ENCODE data around the gene TMEM50B. TPM values are rescaled to one million over a fixed set of nuclear protein-coding genes. Genes with fewer than 3 reads are reported as not detected.

Gene TMEM50B
- total and polyA plus RNA-seq, 4 donors, result 30.3 to 128 (median 41.5) TPM

- WGBS, 2 donors, result 89 to 95% methylated on average over 5 of the region's 5 CpGs
- intact Hi-C loops (cut with DNase I), result no loop called here
Observed at GRCh38 chr21:33487996-33488395, 8.2 kb upstream of the TMEM50B start.

GRCh38 chr21:33481314-33481943 is 1.7 kb upstream of the TMEM50B start:
- ATAC-seq (ENCODE audit: low FRiP score) (no peak), DNase-seq (no peak)
- WGBS, 2 donors, result 87 to 88% methylated on average over 9 of the region's 9 CpGs
- H3K9me3 ChIP-seq (ENCODE audit: control insufficient read depth, low read length), result no peaks in the 10 kb centered on the region
- no peak overlapping the region for H3K27ac ChIP-seq (ENCODE audit: low read depth in 1 of 2, low read length in 2 of 2)
- H3K4me3 ChIP-seq (ENCODE audit: low read length in 2 of 2), result no peak overlapping the region
- H3K27me3 ChIP-seq (ENCODE audit: control insufficient read depth in 1 of 2, insufficient read depth in 2 of 2, low read length in 1 of 2), result no peaks in the 10 kb centered on the region
- no peaks in the 10 kb centered on the region for H3K36me3 ChIP-seq (ENCODE audit: control insufficient read depth in 1 of 2, insufficient read depth in 2 of 2, low read length in 1 of 2)
- H3K4me1 ChIP-seq (ENCODE audit: control insufficient read depth in 1 of 2, insufficient read depth in 2 of 2, low read length in 2 of 2), result no peaks in the 10 kb centered on the region
- intact Hi-C loops (cut with DNase I), result no loop called here

More at GRCh38 chr21:33487996-33488395, 8.2 kb upstream of the TMEM50B start:
- Histone ChIP-seq H3K4me3 (ENCODE audit: low read length in 2 of 2) (no peak overlapping the region), H3K36me3 (ENCODE audit: control insufficient read depth in 1 of 2, insufficient read depth in 2 of 2, low read length in 1 of 2) (peaks cover 0 to 4% of the 10 kb centered on the region in 2 donors), H3K4me1 (ENCODE audit: control insufficient read depth in 1 of 2, insufficient read depth in 2 of 2, low read length in 2 of 2) (no peaks in the 10 kb centered on the region), H3K27ac (ENCODE audit: low read depth in 1 of 2, low read length in 2 of 2) (no peak overlapping the region), H3K9me3 (ENCODE audit: control insufficient read depth, low read length) (no peaks in the 10 kb centered on the region), H3K27me3 (ENCODE audit: control insufficient read depth in 1 of 2, insufficient read depth in 2 of 2, low read length in 1 of 2) (no peaks in the 10 kb centered on the region)
- no peak for ATAC-seq (ENCODE audit: low FRiP score)
- DNase-seq, result no peak

- no peaks in the 10 kb centered on the region for H3K9me3 ChIP-seq (ENCODE audit: control insufficient read depth, low read length)
- H3K36me3 ChIP-seq (ENCODE audit: control insufficient read depth in 1 of 2, insufficient read depth in 2 of 2, low read length in 1 of 2), result no peaks in the 10 kb centered on the region
- intact Hi-C loops (cut with DNase I), result no loop called here
- no peaks in the 10 kb centered on the region for H3K4me1 ChIP-seq (ENCODE audit: control insufficient read depth in 1 of 2, insufficient read depth in 2 of 2, low read length in 2 of 2)
- H3K4me3 ChIP-seq (ENCODE audit: low read length in 2 of 2), result peak overlapping the region; percentile 58 to 65
- H3K27ac ChIP-seq (ENCODE audit: low read depth in 1 of 2, low read length in 2 of 2), result peak overlapping the region; percentile 31 to 76
- no peaks in the 10 kb centered on the region for H3K27me3 ChIP-seq (ENCODE audit: control insufficient read depth in 1 of 2, insufficient read depth in 2 of 2, low read length in 1 of 2)
- ATAC-seq (ENCODE audit: low FRiP score) (no peak), DNase-seq (no peak)
- 30% methylated on average over 17 of the region's 17 CpGs for WGBS, 2 donors
Observed at GRCh38 chr21:33480481-33481103, 818 bp upstream of the TMEM50B start.

- peak; percentile 31 for ATAC-seq (ENCODE audit: low FRiP score)
- peak overlapping the region; percentile 91 to 95 for H3K27ac ChIP-seq (ENCODE audit: low read depth in 1 of 2, low read length in 2 of 2)
- H3K4me1 ChIP-seq (ENCODE audit: control insufficient read depth in 1 of 2, insufficient read depth in 2 of 2, low read length in 2 of 2), result no peaks in the 10 kb centered on the region
- H3K36me3 ChIP-seq (ENCODE audit: control insufficient read depth in 1 of 2, insufficient read depth in 2 of 2, low read length in 1 of 2), result no peaks in the 10 kb centered on the region
- no peaks in the 10 kb centered on the region for H3K27me3 ChIP-seq (ENCODE audit: control insufficient read depth in 1 of 2, insufficient read depth in 2 of 2, low read length in 1 of 2)
- no peaks in the 10 kb centered on the region for H3K9me3 ChIP-seq (ENCODE audit: control insufficient read depth, low read length)
- WGBS, 2 donors, result 1% methylated on average over 58 to 68 of the region's 68 CpGs
- DNase-seq, result peak in 1 of 2 donors; percentile 56
- H3K4me3 ChIP-seq (ENCODE audit: low read length in 2 of 2), result peak overlapping the region; percentile 87 to 91
- intact Hi-C loops (cut with DNase I), result no loop called here
Observed at GRCh38 chr21:33478935-33479678, 667 bp downstream of the TMEM50B start.

GRCh38 chr21:33478182-33478581 is 1.6 kb downstream of the TMEM50B start:
- Histone ChIP-seq H3K4me3 (ENCODE audit: low read length in 2 of 2) (peak overlapping the region; percentile 87 to 91), H3K4me1 (ENCODE audit: control insufficient read depth in 1 of 2, insufficient read depth in 2 of 2, low read length in 2 of 2) (no peaks in the 10 kb centered on the region), H3K27ac (ENCODE audit: low read depth in 1 of 2, low read length in 2 of 2) (no peak overlapping the region), H3K27me3 (ENCODE audit: control insufficient read depth in 1 of 2, insufficient read depth in 2 of 2, low read length in 1 of 2) (no peaks in the 10 kb centered on the region), H3K36me3 (ENCODE audit: control insufficient read depth in 1 of 2, insufficient read depth in 2 of 2, low read length in 1 of 2) (no peaks in the 10 kb centered on the region), H3K9me3 (ENCODE audit: control insufficient read depth, low read length) (no peaks in the 10 kb centered on the region)
- intact Hi-C loops (cut with DNase I), result no loop called here
- ATAC-seq (ENCODE audit: low FRiP score), result no peak
- no peak for DNase-seq
- 60 to 61% methylated on average over 9 of the region's 9 CpGs for WGBS, 2 donors

DNA sequence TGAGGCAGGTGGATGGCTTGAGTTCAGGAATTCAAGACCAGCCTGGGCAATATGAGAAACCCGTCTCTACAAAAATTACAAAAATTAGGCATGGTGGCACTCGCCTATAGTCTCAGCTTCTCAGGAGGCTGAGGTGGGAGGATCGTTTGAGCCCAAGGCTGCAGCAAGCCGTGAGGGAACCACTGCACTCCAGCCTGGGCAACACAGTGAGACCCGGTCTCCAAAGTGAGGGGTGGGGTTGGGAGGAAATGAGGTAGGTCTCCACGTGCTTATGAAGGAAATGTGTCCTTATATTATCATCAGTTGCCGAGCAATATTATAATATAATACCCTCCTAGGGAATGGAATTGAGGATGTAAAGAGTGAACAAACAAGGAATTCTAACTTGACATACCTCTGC is 2.7 kb downstream of the TMEM50B start:
- no peaks in the 10 kb centered on the region for H3K9me3 ChIP-seq (ENCODE audit: control insufficient read depth, low read length)
- 87 to 88% methylated on average over 7 of the region's 7 CpGs for WGBS, 2 donors
- H3K36me3 ChIP-seq (ENCODE audit: control insufficient read depth in 1 of 2, insufficient read depth in 2 of 2, low read length in 1 of 2), result no peaks in the 10 kb centered on the region
- no peak overlapping the region for H3K27ac ChIP-seq (ENCODE audit: low read depth in 1 of 2, low read length in 2 of 2)
- H3K4me1 ChIP-seq (ENCODE audit: control insufficient read depth in 1 of 2, insufficient read depth in 2 of 2, low read length in 2 of 2), result no peaks in the 10 kb centered on the region
- no peak overlapping the region for H3K4me3 ChIP-seq (ENCODE audit: low read length in 2 of 2)
- no peaks in the 10 kb centered on the region for H3K27me3 ChIP-seq (ENCODE audit: control insufficient read depth in 1 of 2, insufficient read depth in 2 of 2, low read length in 1 of 2)
- intact Hi-C loops (cut with DNase I), result no loop called here
- ATAC-seq (ENCODE audit: low FRiP score), result no peak
- no peak for DNase-seq

GRCh38 chr21:33473344-33473743 is 6.4 kb downstream of the TMEM50B start:
- 97 to 98% methylated on average over 3 of the region's 3 CpGs for WGBS, 2 donors

GRCh38 chr21:33470701-33471100 is 9.1 kb downstream of the TMEM50B start:
- 97% methylated on average over 2 of the region's 2 CpGs for WGBS, 2 donors
- intact Hi-C loops (cut with DNase I), result no loop called here

More at GRCh38 chr21:33473344-33473743, 6.4 kb downstream of the TMEM50B start:
- Histone ChIP-seq H3K9me3 (ENCODE audit: control insufficient read depth, low read length) (no peaks in the 10 kb centered on the region), H3K4me1 (ENCODE audit: control insufficient read depth in 1 of 2, insufficient read depth in 2 of 2, low read length in 2 of 2) (peaks cover 0 to 4% of the 10 kb centered on the region in 2 donors), H3K4me3 (ENCODE audit: low read length in 2 of 2) (no peak overlapping the region), H3K27me3 (ENCODE audit: control insufficient read depth in 1 of 2, insufficient read depth in 2 of 2, low read length in 1 of 2) (no peaks in the 10 kb centered on the region), H3K36me3 (ENCODE audit: control insufficient read depth in 1 of 2, insufficient read depth in 2 of 2, low read length in 1 of 2) (no peaks in the 10 kb centered on the region), H3K27ac (ENCODE audit: low read depth in 1 of 2, low read length in 2 of 2) (no peak overlapping the region)
- DNase-seq, result no peak
- no peak for ATAC-seq (ENCODE audit: low FRiP score)
- intact Hi-C loops (cut with DNase I), result no loop called here

More at GRCh38 chr21:33470701-33471100, 9.1 kb downstream of the TMEM50B start:
- no peak overlapping the region for H3K4me3 ChIP-seq (ENCODE audit: low read length in 2 of 2)
- H3K27ac ChIP-seq (ENCODE audit: low read depth in 1 of 2, low read length in 2 of 2), result no peak overlapping the region
- H3K4me1 ChIP-seq (ENCODE audit: control insufficient read depth in 1 of 2, insufficient read depth in 2 of 2, low read length in 2 of 2), result peaks cover 0 to 4% of the 10 kb centered on the region in 2 donors
- H3K27me3 ChIP-seq (ENCODE audit: control insufficient read depth in 1 of 2, insufficient read depth in 2 of 2, low read length in 1 of 2), result no peaks in the 10 kb centered on the region
- no peak for DNase-seq
- no peak for ATAC-seq (ENCODE audit: low FRiP score)
- H3K36me3 ChIP-seq (ENCODE audit: control insufficient read depth in 1 of 2, insufficient read depth in 2 of 2, low read length in 1 of 2), result no peaks in the 10 kb centered on the region
- no peaks in the 10 kb centered on the region for H3K9me3 ChIP-seq (ENCODE audit: control insufficient read depth, low read length)
